K562 (cell line): ENCODE results near the gene ZNF354B. TPM values are rescaled to one million over a fixed set of nuclear protein-coding genes. Genes with fewer than 3 reads are reported as not detected.

Source experiments
- ATAC-seq: fragments of 200-7000 bp; cut with Tn5 transposase; 3 replicates; pipeline ENCODE4 v1.9.1; 2020; ENCODE audit warnings: moderate library complexity
- BruUV-seq: library from RNA; stranded (reverse); fragments of 400-500 nt; replicated peaks from 2 replicates; lab custom pipeline; 2021; lab: Mats Ljungman, UMichigan
- CTCF ChIA-PET: fragments of 300-600 bp; formaldehyde crosslinking; extraction: SDS; loops from one replicate; lab custom pipeline; 2021; ENCODE audit warnings: low intra/inter-chr PET ratio; lab: Yijun Ruan, JAX
- POLR2A ChIA-PET: fragments of 300-600, 350-650 bp; sonication (Branson Sonifier 250); formaldehyde crosslinking; extraction: SDS; loops from one replicate; lab custom pipeline; 2021; ENCODE audit warnings: antibody characterized with exemption, inconsistent platforms; lab: Yijun Ruan, JAX
- DNase-seq, 4 experiments: peaks; one replicate each; pipeline versions ENCODE4 v3.0.0 to v3.0.0-alpha.2; 2011 to 2018; ENCODE audit warnings: low spot score in 3 of 4, mixed read lengths in 3 of 4; ENCODE audit errors: extremely low read depth in 1 of 4
- FAIRE-seq: peaks from 2 replicates; lab custom pipeline; 2011; peaks lifted over from hg19 to GRCh38; lab: Jason Lieb, UNC
- H2AFZ ChIP-seq: 2 replicates; pipeline ENCODE4 v1.6.0; 2011; ENCODE audit warnings: low read depth, low read length, control low read depth, inconsistent platforms
- H3K27ac ChIP-seq: fragments of 200-600 bp; 3 replicates; pipeline ENCODE4 v1.8.0; 2011; ENCODE audit warnings: low read depth, mild to moderate bottlenecking, control low read depth, inconsistent platforms, low read length, moderate library complexity, mixed read lengths; ENCODE audit errors: extremely low read depth
- H3K27me3 ChIP-seq, 2 experiments: fragments of 300-600 bp in 1 of 2; 2 replicates in 1 of 2; 3 replicates in 1 of 2; pipeline versions ENCODE4 v1.6.0 to v1.8.0; 2011; ENCODE audit warnings: inconsistent platforms in 2 of 2, low read length in 2 of 2, mild to moderate bottlenecking in 1 of 2, mixed read lengths in 1 of 2, moderate library complexity in 1 of 2; ENCODE audit not compliant: control insufficient read depth in 2 of 2, insufficient read depth in 2 of 2
- H3K36me3 ChIP-seq: fragments of 300-600 bp; 3 replicates; pipeline ENCODE4 v1.8.0; 2011; ENCODE audit warnings: mild to moderate bottlenecking, low read length, inconsistent platforms; ENCODE audit not compliant: control insufficient read depth, insufficient read depth
- H3K4me1 ChIP-seq, 2 experiments: fragments of 200-600 bp in 1 of 2; replicated peaks in 1 of 2; 2 replicates in 1 of 2; 3 replicates in 1 of 2; pipeline versions ENCODE4 v1.5.1 to v1.8.0; 2011; ENCODE audit warnings: inconsistent platforms in 2 of 2, low read length in 2 of 2, mild to moderate bottlenecking in 1 of 2, mixed read lengths in 1 of 2, moderate library complexity in 1 of 2; ENCODE audit not compliant: control insufficient read depth in 2 of 2, insufficient read depth in 2 of 2
- H3K4me2 ChIP-seq: 2 replicates; pipeline ENCODE4 v1.6.1; 2011; ENCODE audit warnings: low read length, control low read depth, inconsistent platforms, mixed read lengths; ENCODE audit not compliant: insufficient read depth
- H3K4me3 ChIP-seq: fragments of 200-600 bp; sonication (generic), shearing (Covaris generic); 2 replicates; pipeline ENCODE4 v1.5.1; 2016; ENCODE audit warnings: control low read depth, inconsistent platforms
- H3K79me2 ChIP-seq: fragments of 200-600 bp; 3 replicates; pipeline ENCODE4 v1.8.0; 2011; ENCODE audit warnings: low read length, inconsistent platforms; ENCODE audit not compliant: control insufficient read depth, insufficient read depth
- H3K9ac ChIP-seq, 2 experiments: 2 replicates each; pipeline versions ENCODE4 v1.6.0 to v1.6.1; 2011; ENCODE audit warnings: low read depth in 2 of 2, low read length in 2 of 2, control low read depth in 1 of 2, inconsistent platforms in 1 of 2, mild to moderate bottlenecking in 1 of 2, mixed read lengths in 1 of 2; ENCODE audit not compliant: insufficient read depth in 1 of 2
- H3K9me1 ChIP-seq: one replicate; pipeline ENCODE4 v1.6.0; 2011; ENCODE audit warnings: inconsistent platforms, mild to moderate bottlenecking, low read length, moderate library complexity; ENCODE audit not compliant: control insufficient read depth, insufficient read depth
- H3K9me3 ChIP-seq: replicated peaks from 2 replicates; pipeline ENCODE4 v1.5.1; 2011; ENCODE audit warnings: low read depth, low read length, inconsistent platforms; ENCODE audit not compliant: control insufficient read depth, insufficient read depth
- H4K20me1 ChIP-seq: replicated peaks from 2 replicates; pipeline ENCODE4 v1.6.1; 2011; ENCODE audit warnings: low read length, inconsistent platforms, mixed read lengths; ENCODE audit not compliant: control insufficient read depth, insufficient read depth
- AFF1 ChIP-seq, 2 experiments: fragments of 450-650 bp; IDR thresholded peaks; 2 replicates each; pipeline ENCODE4 v1.6.1; 2018; ENCODE audit warnings: mild to moderate bottlenecking in 2 of 2, low read depth in 1 of 2; ENCODE audit not compliant: partially characterized antibody in 2 of 2
- ZKSCAN1 ChIP-seq: fragments of 150-350 bp; IDR thresholded peaks from 2 replicates; pipeline ENCODE4 v1.6.1; 2016; ENCODE audit warnings: low read depth, low read length
- ZNF274 ChIP-seq: IDR thresholded peaks from 2 replicates; pipeline ENCODE4 v1.6.1; 2011; ENCODE audit warnings: low read depth, mild to moderate bottlenecking, low read length, moderate library complexity, borderline replicate concordance
- ZNF75A ChIP-seq: fragments of 450-650 bp; formaldehyde crosslinking; IDR thresholded peaks from 2 replicates; pipeline ENCODE4 v1.4.0; 2020; ENCODE audit warnings: mild to moderate bottlenecking
- WGBS: fragments of 100-300 bp; shearing (Covaris generic); methylation state at CpG from one replicate; pipeline ENCODE4 v1.1.6; 2016; ENCODE audit warnings: low coverage, mixed read lengths; ENCODE audit not compliant: insufficient coverage; ENCODE audit errors: missing lambda C conversion rate; 5-methylcytosine and 5-hydroxymethylcytosine counted together
- in situ Hi-C: fragments of 300-500 bp; cut with MboI; formaldehyde crosslinking; loops from 4 replicates; pipeline ENCODE4 v1.15.0; 2018; ENCODE audit warnings: inconsistent platforms, mixed read lengths
- intact Hi-C: fragments of 100-400 bp; cut with micrococcal nuclease; formaldehyde crosslinking; loops from 2 replicates; pipeline ENCODE4 v1.14.2; 2022
- polyA plus RNA-seq, 8 experiments: library from polyadenylated mRNA; depleted of rRNA in 4 of 8; stranded (reverse) in 5 of 8; unstranded in 3 of 8; fragments of >200 nt; fragmentation: Nextera tagmentation in 2 of 8; fragmentation: Illumina TruSeq in 1 of 8; extraction: Ambion mirVana in 2 of 8; extraction: Trizol in 1 of 8; gene quantifications; 2 replicates each; pipeline versions ENCODE4 v1.2.1 to v1.2.3, GENCODE V29; 2011 to 2014; ENCODE audit warnings: inconsistent platforms in 1 of 8, missing spikeins in 1 of 8
- total RNA-seq, 7 experiments: library from RNA; depleted of rRNA in 6 of 7; stranded (reverse); fragments of >200 nt in 6 of 7; fragmentation: Illumina TruSeq in 2 of 7; extraction: Trizol in 2 of 7; gene quantifications; 2 replicates each; pipeline versions ENCODE4 v1.2.1 to v1.2.3, GENCODE V29; 2011 to 2021; ENCODE audit warnings: low replicate concordance in 1 of 7

Gene ZNF354B
- total and polyA plus RNA-seq, 9 of the 15 experiments (the other 6 are each of a cell fraction or from before 2014, with no cell fraction given), result 1.8 to 18.3 (median 11.2) TPM

- ChIA-PET CTCF (no interaction called here), POLR2A (no interaction called here)
- Histone ChIP-seq H3K9me3 (peaks cover 18% of the 10 kb centered on the region), H3K9me1 (no peaks in the 10 kb centered on the region), H3K27ac (no peak overlapping the region), H3K4me2 (no peak overlapping the region), H3K9ac (no peak overlapping the region), H4K20me1 (no peaks in the 10 kb centered on the region), H3K79me2 (no peaks in the 10 kb centered on the region), H3K36me3 (peaks cover 51% of the 10 kb centered on the region), H3K4me1 (no peaks in the 10 kb centered on the region), H3K4me3 (no peak overlapping the region), H3K27me3 (no peaks in the 10 kb centered on the region), H2AFZ (no peak overlapping the region)
- WGBS, result 93% methylated on average over 6 of the region's 6 CpGs
- TF ChIP-seq AFF1 (IDR thresholded peaks at IDR 0.05; ENCODE audit: low read depth in 1 of 2, partially characterized antibody in 2 of 2) (no peak), ZNF75A (CRISPR knock-in tag) (0 out of 2 replicates have a peak, but pooled peaks have one; percentile 56), ZNF274 (peak; percentile 90), ZKSCAN1 (no peak)
- DNase-seq (no peak), ATAC-seq (no peak), FAIRE-seq (no peak)
- intact Hi-C loops, result no loop called here
- BruUV-seq, result no TSS peak
- in situ Hi-C loops, result no loop called here
Measured at GRCh38 chr5:178883815-178884430, 24.2 kb downstream of the ZNF354B start.
